HT1080 (cell line): Measurements from ENCODE around the gene NOC4L. TPM values are rescaled to one million over a fixed set of nuclear protein-coding genes. Genes with fewer than 3 reads are reported as not detected.

Experiments
- DNase-seq: peaks from one replicate; pipeline ENCODE4 v3.0.0-alpha.2; 2015; ENCODE audit warnings: low read depth
- total RNA-seq: library from RNA; depleted of rRNA; stranded (reverse); fragments of >200 nt; shearing (Covaris generic); gene quantifications from 2 replicates; pipeline ENCODE4 v1.2.3, GENCODE V29; 2014

NOC4L gene
- total RNA-seq, 1 experiment from 2014 or later = 37.5 TPM

DNA sequence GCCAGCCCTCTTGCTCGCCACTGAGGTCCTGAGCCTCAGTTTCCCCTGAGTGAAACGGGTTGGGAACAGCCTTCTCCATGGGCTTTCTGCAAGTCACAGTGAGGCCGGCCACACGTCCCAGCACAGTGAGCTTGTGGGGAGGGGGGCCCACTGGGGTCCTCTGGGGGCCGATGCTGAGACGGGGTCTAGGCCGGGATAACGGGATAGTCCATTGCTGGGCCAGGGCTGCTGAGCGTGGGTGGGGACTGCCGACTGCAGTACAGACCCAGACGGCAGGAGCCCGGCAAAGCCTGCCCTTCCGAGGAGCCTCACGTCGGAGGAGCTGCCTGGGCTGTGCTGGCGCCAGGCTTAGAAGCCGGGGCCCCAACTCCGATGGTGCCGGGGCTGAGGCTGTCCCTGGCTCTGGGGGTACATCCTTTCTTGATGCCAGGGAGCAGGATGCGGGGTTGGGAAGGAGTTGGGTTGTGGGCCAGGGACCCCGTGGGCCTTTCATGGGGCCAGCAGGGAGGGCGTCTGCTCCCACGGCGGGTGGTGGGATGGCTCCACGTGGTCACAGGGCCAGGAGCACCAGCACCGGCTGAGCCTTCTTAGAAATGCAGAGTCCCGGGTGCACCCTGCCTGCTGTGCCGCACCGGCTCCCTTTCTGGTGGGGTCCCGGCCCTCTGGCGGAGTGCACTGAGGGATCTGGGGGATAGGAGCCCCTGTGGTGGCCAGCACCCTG, 24.2 kb downstream of the NOC4L start:
- DNase-seq = no peak

DNA sequence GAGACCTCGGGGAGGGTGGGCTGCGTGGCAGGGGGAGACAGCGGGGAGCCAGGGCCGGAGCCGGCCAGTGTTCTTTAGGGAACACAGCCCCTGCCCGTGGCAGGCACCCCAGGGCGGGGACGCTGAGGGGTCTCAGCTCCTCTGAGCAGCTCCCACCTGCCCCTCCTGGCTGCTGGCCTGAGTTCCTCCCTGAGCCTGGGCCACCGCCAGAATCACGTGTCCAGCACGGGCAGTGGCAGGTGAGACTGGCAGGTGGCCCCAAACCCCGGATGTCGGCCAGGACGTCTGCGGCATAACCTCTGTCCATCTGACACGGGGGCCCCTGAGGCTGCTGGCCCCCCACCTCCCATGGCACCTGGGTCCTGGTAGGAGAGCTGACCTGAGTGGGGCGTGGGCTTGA, 25.1 kb downstream of the NOC4L start:
- DNase-seq = no peak

DNA sequence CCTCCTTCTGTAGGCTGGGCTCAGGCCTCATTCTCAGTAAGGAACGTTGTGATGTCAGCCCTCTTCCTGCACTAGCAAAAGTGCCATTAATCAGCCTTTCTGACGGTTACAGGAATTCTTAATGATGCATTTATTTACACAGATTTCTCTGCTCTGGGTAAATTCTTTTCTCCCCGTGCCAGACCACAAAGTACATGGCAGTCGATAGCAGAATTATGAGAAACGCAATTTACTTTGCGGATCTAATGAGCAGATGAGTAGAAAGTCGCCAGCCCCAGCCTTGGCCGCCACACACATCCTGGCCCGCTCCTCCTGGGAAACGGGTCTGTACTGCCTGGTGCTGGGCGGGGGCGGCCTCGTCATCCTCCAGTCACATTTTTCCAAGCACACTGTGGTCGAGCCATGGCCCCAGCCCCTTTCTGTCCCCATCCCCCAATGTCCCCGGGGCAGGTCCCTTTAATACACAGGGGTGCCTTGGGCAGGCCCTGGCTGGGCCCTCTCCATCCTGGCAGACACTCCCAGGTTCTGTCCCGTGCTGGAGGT, 25.9 kb downstream of the NOC4L start:
- DNase-seq = no peak

DNA sequence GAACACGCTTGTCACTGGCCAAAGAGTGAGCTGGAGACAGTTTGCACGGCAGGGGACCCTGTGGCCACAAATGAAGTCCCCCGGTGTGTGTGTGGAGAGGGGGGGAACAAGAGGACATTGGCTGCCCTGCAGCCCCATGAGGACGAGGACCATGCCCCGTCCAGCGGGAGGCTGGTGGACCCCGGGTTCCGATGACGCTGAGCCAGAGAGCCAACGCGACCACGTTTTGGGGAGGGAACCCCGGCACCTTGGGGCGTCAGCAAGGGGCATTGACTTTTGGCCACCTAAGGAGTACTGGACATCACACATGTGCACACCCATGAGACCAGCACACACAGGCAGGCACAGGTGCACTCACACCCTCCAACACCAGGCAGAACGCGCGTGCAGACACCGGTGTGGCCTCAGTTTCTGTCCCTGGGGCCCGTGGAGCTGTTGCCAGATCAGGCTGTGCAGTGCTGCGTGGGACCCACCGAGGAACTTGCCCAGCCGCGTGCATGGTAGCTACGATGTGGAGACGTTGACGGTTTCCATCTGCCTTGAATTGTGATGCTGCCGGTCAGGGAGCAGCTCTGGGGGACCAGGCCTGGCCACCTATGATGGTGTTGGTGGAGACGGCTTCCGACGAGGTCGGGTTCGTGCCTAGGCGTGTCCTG, 26.5 kb downstream of the NOC4L start:
- DNase-seq = no peak

DNA sequence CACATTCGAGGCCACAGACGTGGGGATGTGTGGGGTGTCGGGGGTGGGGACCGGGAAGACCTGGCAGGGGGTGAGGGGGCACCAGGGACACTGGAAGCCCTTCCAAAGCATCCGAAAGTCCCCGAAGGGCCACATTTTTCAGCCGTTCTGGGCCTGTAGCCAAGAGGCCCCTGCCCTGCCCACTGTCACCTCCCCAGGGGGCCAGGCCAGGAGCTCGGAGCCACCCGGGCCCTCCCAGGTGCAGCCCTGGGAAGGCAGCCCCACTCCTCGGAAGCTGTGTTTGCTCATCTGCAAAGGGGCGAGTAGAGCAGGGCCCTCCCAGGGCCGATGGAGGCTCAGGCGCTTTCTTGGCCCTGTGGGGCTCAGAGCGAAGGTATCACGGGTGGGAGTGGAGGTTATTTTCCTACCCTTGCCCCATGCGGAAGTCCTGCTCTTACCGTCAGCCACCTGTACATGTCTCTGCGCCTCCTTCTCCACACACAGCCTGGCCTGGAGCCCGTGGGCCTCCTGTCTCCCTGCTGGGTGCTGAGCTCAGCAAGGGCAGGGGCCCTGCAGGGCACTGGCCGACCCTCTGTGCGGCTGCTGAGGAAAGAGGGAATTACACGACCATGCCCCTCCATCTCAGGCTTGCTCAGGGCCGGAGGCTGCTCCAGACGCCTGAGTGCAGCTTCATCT, 27.2 kb downstream of the NOC4L start:
- DNase-seq = no peak

DNA sequence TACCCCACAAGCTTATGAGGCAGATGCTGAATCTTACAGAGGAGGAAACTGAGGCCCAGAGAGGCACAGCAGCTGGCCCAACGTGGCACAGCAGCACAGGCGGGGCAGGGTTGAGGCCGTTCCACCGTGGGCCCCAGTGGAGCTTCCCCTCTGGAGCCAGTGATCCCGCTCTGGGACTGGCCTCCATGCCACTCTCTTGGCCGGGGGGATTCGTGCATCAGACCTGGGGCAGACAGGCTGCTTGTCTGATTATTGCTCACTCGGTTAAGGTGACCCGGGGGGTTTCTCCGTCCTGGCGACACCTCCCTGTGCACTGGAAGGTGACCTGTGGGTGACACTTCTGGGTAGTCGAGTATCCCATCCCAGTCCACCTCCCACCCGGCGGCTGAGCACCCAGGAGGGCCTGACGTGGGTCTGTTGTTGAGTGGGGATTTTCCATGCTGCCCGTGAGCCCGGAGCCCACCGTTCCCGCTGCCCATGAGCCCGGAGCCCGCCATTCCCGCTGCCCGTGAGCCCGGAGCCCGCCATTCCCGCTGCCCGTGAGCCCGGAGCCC, 27.8 kb downstream of the NOC4L start:
- no peak for DNase-seq

DNA sequence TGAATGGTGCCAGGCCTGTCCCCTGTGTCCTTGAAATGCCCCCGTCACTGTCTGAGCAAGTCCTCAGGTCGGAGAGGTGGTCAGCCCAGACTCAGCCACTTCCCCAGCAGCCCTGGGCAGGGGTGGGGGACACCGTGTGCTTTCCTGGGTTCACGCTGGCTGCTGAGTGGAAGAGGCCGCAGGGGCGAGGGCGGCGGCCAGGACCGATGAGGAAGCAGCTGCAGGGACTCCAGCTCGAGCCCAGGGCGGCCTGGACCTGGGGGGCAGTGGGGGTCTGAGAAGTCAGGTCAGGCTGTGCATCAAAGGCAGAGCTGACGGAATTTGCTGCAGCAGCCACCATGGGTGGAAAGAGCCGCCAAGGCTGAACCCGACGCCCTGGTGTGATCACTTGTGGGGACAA, 28.4 kb downstream of the NOC4L start:
- no peak for DNase-seq

DNA sequence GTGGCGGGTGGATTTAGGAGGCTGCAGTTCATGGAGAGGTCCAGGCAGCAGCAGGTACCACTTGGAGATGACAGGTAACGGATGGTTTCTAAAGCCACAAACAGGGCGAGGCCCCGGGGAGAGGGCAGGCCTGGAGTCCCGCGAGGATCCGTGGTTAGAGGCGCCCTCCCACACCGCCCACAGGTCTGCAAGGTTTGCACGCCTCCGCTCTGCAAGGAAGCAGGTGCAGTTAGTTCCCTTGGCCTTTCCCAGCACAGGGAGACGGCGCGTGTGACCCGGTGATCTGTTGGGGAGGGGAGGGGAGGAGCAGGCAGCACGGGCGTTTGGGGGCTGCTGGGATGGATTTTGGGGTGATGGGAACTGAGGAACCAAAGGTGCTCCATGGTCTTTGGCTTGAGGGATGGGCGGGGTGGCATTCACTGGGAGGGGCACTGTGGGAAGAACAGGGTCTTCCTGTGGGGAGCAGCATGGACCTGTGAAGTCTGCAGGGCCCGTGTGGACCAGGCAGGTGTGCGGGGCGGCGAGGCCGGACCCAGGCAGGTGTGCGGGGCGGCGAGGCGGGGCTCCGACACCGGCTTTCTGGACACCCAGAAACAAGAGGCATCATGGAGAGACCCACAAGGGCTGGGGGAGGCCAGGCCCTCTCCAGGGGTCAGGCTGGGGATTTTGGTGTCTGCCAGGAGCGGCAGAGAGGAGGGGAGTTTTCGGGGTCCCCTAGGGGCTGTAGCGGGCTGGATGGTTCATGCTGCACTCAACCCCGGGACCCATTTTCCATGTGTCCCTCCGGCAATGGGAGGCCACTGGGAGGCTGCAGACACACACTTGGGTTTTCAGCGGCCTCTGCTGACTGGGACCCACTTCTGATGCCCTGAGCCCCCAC, 29.1 kb downstream of the NOC4L start:
- DNase-seq = no peak

DNA sequence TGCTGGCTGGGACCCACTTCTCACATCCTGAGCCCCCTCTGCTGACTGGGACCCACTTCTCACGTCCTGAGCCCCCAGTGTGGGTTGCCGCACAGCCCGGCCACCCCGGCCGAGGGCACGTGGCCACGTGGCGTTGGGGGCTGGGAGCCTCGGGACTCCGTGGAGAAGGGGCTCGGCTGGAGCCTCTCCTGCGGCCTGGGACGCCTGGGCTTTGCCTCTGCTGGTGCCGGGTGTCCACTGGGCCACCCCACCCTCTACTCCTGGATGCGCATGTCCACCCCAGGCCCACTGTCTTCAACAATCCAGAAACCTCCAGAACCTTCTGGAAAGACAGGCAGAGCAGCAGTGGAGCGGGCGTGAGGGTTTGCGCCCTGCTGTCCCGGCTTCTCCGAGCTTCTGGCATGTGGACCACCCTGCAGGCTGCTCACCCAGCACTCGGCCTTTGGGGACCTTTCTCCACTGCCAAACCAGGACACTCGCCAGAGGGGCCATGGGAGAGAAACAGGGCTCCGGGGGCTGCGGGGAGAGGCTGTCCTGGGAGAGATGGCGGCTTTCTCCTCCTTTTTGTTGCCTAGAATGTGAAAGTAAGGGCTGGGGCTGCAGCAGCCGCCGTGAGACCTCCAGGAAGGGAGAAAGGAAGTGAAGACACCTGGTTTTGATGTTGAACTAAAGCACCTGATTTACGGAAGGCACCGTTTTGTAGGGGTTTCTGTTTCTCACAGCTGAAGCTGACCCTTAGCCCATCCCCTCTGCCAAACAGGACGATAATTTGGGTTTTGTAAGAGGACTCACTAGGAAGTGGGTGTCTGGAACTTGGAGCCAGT, 30.0 kb downstream of the NOC4L start:
- DNase-seq = no peak

DNA sequence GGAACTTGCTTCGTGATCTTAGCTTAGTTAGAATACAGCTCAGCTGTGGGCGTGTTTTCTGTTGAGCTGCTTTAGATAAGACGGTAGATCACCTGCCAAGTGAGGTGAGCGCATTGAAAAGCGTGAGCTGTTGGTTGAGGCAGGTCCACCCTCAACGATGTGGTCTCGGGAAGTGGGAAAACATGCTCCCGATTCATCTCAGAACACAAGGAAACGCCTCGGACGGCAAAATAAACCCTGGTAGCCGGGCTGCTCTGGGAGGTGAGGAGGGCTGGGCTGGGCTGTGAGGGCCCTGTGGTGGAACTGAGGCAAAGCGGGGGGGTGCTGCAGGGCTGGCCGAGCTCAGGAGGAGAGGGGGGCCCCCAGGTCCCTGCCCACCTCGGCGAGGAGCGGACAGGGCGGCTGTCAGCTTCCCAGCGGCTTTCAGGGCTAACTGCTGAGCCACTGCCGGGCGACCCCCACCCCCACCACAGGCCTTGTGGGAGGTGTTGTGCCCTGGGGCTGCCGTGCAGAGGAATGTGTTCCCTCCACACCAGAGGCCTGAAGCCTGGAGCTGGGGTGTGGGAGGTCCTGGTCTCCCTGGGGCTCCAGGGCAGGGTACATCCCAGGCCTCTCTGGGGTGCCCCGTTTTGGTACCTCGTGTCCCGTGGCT, 30.7 kb downstream of the NOC4L start:
- no peak for DNase-seq

DNA sequence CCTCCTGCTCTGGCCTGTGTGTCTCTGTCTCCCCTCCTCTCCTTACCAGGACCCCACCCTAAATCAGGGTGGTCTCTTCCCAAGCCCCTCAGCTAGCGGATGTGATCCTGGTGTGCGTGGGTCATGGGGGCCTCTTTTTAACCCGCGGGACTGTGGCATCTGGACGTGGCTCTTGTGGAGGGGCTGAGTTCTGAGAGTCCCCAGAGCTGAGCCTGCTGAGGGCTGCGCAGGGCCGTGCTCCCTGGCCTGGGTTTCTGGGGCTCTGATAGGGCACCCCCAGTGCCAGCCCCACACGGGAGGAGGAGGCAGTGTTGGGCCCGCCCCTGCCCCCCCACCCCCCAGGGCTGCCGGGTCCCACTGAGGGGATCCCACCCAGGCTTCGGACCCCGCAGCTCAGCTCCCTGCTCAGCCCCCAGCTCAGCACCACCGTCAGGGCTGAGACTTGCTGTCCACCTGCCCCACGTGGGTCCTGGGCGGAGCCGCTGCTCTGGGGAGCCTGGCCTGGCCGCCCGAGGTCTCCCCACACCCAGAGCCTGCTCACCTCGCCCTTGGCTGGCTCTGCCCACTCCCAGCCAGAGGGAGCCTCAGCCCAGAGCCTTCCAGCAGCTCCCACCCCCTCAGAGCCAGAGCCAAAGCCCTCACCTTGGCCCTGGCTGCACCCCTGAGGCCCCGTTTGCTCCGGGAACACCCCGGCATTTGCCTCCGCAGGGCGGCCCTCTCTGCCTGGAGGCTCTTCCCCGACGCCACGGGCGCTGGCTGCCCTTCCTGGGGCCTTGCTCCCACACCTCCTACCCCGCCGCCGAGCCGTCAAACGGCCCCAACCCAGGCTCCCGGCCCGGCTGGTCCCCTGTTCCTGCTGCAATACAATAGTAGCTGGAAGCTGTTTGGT, 31.5 kb downstream of the NOC4L start:
- no peak for DNase-seq

DNA sequence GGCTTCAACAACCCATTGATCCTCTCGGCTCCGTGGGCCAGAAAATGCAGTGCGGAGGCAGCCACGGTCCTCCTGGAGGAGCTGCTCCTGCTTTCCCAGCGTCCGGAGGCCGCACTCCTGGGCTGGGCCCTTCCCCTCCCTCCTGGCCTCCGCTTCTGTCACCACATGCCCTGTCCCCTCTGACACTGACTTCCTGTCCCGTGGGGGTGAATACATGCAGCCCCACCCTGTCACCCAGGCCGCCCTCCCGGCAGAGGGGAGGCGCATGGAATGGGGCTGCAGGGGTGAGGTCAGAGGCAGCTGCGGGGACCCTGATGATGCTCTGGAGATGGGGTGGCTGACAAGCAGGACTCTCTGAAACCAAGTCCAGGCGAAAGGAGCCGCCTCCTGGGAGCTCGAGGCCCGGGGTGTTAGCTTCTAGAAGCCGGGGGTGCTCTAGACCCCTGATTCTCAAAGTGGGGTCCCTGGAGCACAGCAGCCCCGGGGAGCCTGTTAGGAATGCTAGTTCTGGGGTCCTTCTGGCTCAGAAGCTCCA, 32.2 kb downstream of the NOC4L start:
- DNase-seq = no peak

DNA sequence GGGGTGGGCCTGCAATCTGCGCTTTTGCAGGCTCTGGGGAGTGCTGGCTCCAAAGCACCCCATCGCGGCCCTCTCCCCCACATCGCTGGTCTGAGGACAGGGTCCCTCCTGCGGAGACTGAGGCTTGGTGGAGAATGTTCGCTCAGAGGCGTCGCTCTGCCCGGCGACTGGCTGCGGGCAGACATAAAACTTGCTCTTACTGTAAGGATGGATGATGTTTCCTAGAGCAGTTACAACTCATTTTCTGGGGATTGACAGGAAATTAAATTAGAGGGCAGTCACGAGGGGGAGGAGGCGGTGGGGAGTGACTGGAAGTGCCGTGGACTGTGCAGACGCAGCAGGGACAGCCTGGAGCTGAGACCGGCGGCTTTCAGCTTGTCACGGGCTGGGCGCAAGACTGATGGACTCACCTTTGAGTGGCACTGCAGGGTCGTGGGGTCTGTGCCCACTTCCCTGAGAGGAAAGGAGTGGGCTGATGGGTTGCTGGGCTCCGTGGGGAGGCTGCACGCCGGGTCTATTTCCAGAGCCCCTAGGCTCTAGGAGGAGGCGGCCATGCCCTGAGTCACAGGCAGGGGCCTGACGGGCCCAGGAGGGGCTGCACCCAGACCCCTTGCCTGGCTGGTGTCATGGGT, 32.8 kb downstream of the NOC4L start:
- DNase-seq = no peak

DNA sequence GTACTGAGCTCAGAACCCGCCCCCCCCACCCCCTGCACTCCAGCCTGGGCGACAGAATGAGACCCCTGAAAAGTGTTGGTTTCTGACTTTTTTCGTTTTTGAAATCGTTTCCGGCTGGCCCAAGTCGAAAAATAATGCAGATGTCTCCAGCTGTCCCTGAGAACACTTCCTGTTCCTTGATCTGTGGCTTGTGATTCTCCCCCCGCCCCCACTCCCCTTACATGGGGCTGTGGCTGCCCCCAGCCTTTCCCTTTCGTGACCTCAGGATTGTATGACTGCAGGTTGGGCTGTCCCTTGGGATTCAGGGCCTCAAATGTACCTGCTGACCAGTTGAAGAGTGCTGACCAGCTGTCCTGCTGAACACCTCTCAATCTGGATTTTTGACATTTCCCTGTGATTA, 34.1 kb downstream of the NOC4L start:
- DNase-seq = no peak

DNA sequence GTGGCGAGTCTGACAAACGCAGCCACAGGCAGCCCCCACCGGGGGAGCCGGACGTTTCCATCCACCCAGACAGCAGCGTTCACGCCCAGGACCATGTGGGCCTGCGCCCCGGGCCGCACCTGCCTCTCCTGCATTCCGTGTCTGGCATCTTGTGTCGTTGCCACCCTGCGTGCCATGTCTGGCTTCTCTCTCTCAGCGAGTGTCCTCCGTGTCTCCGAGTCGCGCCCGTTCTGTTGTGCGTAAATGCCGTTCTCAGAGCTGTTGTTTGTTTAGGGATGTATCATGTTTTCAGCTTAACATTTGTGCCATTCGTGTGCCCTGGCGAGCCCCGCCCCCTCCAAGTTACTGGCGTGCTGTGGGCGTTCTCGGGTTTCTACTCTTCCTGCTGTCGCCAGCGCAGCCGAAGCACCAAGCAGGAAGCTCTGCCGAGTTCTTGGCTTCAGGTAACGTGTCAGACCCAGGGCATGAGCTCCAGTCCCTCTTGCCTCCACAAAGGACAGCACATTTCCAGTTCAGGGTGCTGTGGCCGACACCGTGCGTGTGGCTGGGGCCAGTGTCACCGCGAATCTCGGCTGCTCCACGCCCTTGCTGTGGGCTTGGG, 34.6 kb downstream of the NOC4L start:
- no peak for DNase-seq

DNA sequence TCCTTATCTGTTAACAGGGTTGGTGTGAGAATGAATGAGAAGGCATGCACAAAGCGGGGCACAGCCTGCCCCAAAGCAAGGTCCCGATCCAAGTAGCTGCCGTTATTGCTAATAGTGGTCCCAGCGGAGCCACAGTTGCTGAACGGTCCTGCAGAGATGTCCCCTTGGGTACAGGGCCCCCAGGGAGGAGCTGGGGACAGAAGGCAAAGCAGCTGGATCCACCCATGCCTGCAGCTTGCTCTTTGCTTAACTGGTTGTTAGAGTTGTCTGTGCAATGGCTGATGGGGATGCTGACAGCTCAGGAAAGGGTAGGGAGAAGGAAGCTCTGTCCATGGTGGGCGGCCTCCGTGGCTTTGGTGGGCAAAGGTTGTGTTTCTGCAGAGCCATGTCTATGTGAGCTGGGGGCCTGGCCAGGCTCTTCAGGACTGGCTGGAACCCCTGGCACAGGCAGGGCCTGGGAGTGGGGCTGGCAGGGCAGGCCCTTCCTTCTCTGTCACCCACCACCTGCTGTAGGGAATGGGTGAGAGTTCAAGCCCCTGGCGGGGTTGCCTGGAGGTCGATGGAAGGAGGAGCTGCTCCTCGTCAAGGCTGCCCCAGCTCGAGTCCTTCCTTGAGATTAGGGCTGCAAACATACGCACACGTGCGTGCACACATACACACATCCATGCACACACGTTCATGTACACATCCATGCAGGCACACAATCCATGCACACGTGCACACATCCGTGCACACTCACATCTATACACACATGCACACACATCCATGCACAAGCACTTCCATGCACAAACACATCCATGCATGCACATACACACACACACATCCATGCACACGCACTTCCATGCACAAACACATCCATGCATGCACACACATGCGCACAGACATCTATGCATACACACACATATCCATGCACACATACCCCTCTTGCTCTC, 35.4 kb downstream of the NOC4L start:
- DNase-seq = no peak
